ENCODE results near the gene SVIP. TPM values are rescaled to one million over a fixed set of nuclear protein-coding genes. Genes with fewer than 3 reads are reported as not detected.

SVIP gene
- total RNA-seq, 1 donor from 2014 or later = 35.6 TPM

GRCh38 chr11:22860241-22860640 lies 30.6 kb upstream of the SVIP start, which contains the start of gene CCDC179:
Gene CCDC179, minus strand, starts transcription at chr11:22860474. Its CDS starts 53 bp downstream, at chr11:22860421.
- Histone ChIP-seq H3K4me3 (no peak within 1 kb of the TSS), H3K27me3 (no peaks in the 10 kb centered on the region), H3K27ac (no peak within 1 kb of the TSS), H3K4me1 (no peaks in the 10 kb centered on the region), H3K36me3 (no peaks in the 10 kb centered on the region), H3K9me3 (no peaks in the 10 kb centered on the region)
- DNase-seq (no peak), ATAC-seq (peak; percentile 20)
- intact Hi-C loops (cut with DNase I) = no loop called here
- TF ChIP-seq, protein P1, sequence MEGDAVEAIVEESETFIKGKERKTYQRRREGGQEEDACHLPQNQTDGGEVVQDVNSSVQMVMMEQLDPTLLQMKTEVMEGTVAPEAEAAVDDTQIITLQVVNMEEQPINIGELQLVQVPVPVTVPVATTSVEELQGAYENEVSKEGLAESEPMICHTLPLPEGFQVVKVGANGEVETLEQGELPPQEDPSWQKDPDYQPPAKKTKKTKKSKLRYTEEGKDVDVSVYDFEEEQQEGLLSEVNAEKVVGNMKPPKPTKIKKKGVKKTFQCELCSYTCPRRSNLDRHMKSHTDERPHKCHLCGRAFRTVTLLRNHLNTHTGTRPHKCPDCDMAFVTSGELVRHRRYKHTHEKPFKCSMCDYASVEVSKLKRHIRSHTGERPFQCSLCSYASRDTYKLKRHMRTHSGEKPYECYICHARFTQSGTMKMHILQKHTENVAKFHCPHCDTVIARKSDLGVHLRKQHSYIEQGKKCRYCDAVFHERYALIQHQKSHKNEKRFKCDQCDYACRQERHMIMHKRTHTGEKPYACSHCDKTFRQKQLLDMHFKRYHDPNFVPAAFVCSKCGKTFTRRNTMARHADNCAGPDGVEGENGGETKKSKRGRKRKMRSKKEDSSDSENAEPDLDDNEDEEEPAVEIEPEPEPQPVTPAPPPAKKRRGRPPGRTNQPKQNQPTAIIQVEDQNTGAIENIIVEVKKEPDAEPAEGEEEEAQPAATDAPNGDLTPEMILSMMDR (IDR thresholded peaks at IDR 0.05) = no peak

GRCh38 chr11:22859756-22860155 lies 30.2 kb upstream of the SVIP start:
- no peak for DNase-seq
- TF ChIP-seq, protein P1 (IDR thresholded peaks at IDR 0.05) = no peak
- no peaks in the 10 kb centered on the region for H3K9me3 ChIP-seq
- no peak overlapping the region for H3K4me3 ChIP-seq
- intact Hi-C loops (cut with DNase I) = no loop called here
- H3K27me3 ChIP-seq = no peaks in the 10 kb centered on the region
- H3K36me3 ChIP-seq = no peaks in the 10 kb centered on the region
- H3K27ac ChIP-seq = no peak overlapping the region
- ATAC-seq = no peak
- H3K4me1 ChIP-seq = no peaks in the 10 kb centered on the region

- no peak for ATAC-seq
- Histone ChIP-seq H3K36me3 (no peaks in the 10 kb centered on the region), H3K4me1 (no peaks in the 10 kb centered on the region), H3K4me3 (no peak overlapping the region), H3K27ac (no peak overlapping the region), H3K9me3 (no peaks in the 10 kb centered on the region), H3K27me3 (no peaks in the 10 kb centered on the region)
- intact Hi-C loops (cut with DNase I) = no loop called here
- no peak for DNase-seq
- TF ChIP-seq, protein P1 (IDR thresholded peaks at IDR 0.05) = no peak
Observed at GRCh38 chr11:22851477-22851876, 21.9 kb upstream of the SVIP start.

- Histone ChIP-seq H3K4me3 (no peak overlapping the region), H3K36me3 (no peaks in the 10 kb centered on the region), H3K9me3 (no peaks in the 10 kb centered on the region), H3K27me3 (no peaks in the 10 kb centered on the region), H3K4me1 (no peaks in the 10 kb centered on the region), H3K27ac (no peak overlapping the region)
- no peak for DNase-seq
- intact Hi-C loops (cut with DNase I) = no loop called here
- TF ChIP-seq, protein P1 (IDR thresholded peaks at IDR 0.05) = no peak
- ATAC-seq = no peak
Observed at GRCh38 chr11:22846726-22847125, 17.1 kb upstream of the SVIP start.

DNA sequence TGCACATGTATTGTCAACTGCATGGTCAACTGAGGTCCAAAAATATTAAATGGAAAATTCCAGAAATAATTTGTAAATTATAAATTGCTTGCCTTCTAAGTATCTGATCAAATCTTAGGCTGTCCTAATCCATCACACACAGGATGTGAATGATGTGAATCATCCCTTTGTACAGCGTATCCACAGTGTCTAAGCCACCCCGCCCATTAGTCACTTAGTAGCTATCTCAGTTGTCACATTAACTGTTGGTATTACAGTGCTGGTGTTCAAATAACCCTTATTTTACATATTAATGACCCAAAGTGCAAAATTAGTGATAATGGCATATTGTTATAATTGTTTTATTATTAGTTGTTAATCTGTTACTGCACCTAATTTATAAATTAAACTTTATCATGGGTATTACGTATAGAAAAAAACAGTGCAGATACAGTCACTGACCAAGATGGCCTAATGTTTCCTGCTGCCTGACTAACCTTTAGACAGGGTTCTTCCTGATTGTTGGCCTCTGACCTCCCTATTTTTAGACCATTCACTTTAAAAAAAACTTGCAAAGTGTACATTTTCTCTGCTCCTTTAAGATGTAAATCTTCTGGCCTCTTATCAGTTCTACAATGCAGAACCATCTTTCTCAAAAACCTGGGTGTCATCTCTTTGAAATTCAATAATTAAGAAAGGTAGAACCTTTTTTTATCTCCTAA lies 2.9 kb upstream of the SVIP start:
- intact Hi-C loops (cut with DNase I) = no loop called here
- H3K27ac ChIP-seq = no peak overlapping the region
- no peaks in the 10 kb centered on the region for H3K9me3 ChIP-seq
- no peak overlapping the region for H3K4me3 ChIP-seq
- no peaks in the 10 kb centered on the region for H3K4me1 ChIP-seq
- TF ChIP-seq, protein P1 (IDR thresholded peaks at IDR 0.05) = no peak
- no peak for DNase-seq
- H3K36me3 ChIP-seq = no peaks in the 10 kb centered on the region
- no peak for ATAC-seq
- no peaks in the 10 kb centered on the region for H3K27me3 ChIP-seq

GRCh38 chr11:22830082-22830414 lies 447 bp upstream of the SVIP start:
- H3K9me3 ChIP-seq = no peaks in the 10 kb centered on the region
- H3K4me3 ChIP-seq = peak overlapping the region; percentile 81
- ATAC-seq = no peak
- no peak for DNase-seq
- TF ChIP-seq, protein P1 (IDR thresholded peaks at IDR 0.05) = no peak
- no peaks in the 10 kb centered on the region for H3K27me3 ChIP-seq
- peaks cover 15% of the 10 kb centered on the region for H3K36me3 ChIP-seq
- H3K4me1 ChIP-seq = no peaks in the 10 kb centered on the region
- intact Hi-C loops (cut with DNase I) = no loop called here
- H3K27ac ChIP-seq = no peak overlapping the region
